ENCODE measurements around the gene LRRC4B.

DNA sequence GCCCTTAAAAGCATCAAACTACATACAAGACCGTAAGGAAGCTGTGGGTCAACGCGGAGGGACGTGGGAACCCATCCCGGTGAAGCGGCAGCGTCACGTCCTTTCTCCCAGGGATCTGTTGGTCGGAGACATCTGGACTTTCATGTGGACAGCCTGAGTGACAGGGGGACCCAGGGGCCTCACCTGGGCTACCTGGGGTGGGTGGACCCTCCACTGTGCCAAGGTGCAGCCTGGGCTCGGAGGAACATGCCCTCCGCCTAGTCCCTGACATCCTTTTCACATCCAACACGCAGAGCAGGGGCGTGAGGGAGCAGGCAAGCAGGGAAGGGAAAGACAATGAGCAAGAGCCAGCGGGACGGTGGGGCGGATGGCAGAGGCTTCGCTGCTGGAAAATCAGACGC lies 77.8 kb downstream of the LRRC4B start:
- TF ChIP-seq, protein P1, sequence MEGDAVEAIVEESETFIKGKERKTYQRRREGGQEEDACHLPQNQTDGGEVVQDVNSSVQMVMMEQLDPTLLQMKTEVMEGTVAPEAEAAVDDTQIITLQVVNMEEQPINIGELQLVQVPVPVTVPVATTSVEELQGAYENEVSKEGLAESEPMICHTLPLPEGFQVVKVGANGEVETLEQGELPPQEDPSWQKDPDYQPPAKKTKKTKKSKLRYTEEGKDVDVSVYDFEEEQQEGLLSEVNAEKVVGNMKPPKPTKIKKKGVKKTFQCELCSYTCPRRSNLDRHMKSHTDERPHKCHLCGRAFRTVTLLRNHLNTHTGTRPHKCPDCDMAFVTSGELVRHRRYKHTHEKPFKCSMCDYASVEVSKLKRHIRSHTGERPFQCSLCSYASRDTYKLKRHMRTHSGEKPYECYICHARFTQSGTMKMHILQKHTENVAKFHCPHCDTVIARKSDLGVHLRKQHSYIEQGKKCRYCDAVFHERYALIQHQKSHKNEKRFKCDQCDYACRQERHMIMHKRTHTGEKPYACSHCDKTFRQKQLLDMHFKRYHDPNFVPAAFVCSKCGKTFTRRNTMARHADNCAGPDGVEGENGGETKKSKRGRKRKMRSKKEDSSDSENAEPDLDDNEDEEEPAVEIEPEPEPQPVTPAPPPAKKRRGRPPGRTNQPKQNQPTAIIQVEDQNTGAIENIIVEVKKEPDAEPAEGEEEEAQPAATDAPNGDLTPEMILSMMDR (IDR thresholded peaks at IDR 0.05 in 4 of 5, conservative IDR thresholded peaks at IDR 0.05 in 1 of 5), result no peak
- no peak for TF ChIP-seq POLR2A (IDR thresholded peaks at IDR 0.05)

Measured in gastrocnemius medialis (tissue), 4 donors.